SKM-1 (cell line): ENCODE results near the gene SGCG.

ENCODE experiments used
- DNase-seq: peaks from one replicate; lab custom pipeline; 2025; ENCODE audit not compliant: unreplicated experiment; lab: John Stamatoyannopoulos, UW

Gene SGCG

DNA sequence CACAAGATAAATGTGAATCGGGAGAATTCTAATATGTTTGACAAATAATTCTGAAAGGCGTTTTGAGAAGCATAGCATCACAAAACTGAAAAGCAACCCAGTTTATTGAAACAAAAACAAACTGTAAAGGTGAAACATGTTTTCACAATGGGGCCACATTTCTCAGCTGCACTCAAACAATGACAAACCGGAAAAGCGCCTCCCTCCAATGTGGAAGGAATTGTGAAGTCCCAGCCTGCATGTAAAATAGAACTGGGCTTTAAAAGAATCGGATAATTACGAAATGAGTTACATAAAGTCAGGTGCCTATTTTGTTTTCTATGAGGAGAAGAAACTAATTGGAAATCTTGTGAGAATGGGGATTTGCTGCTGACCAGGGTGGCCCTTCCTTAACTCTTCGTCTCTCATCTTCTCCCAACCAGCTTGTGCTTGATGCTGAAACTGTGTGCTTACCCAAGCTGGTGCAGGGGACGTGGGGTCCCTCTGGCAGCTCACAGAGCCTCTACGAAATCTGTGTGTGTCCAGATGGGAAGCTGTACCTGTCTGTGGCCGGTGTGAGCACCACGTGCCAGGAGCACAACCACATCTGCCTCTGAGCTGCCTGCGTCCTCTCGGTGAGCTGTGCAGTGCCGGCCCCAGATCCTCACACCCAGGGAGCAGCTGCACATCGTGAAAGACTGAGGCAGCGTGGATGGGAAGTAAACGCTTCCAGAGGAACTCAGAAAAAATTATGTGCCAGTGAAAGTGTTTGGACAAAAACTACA is 143.3 kb downstream of the SGCG start:
- DNase-seq, result no peak

- DNase-seq, result no peak
Measured at GRCh38 chr13:23325191-23325590, 144.4 kb downstream of the SGCG start.

DNA sequence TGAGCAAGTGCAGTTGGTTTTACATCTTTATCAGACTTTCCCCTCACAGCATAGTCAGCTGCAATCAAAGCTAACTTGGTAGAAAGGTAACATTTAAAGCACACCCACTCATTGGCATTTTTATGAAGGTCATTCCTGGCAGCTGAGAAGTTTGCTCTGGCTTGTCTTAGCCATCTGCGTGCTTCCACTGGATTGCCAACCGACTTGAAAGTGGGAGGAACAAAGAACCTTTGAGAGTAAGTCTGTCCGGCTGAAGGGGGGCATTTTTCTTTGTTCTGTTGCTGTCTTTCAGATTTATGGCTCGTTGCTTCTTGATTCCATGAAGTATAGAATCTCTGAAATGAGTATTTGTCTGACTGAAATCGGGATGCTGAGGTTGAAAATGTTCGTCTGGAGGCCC is 149.6 kb downstream of the SGCG start:
- DNase-seq, result no peak

DNA sequence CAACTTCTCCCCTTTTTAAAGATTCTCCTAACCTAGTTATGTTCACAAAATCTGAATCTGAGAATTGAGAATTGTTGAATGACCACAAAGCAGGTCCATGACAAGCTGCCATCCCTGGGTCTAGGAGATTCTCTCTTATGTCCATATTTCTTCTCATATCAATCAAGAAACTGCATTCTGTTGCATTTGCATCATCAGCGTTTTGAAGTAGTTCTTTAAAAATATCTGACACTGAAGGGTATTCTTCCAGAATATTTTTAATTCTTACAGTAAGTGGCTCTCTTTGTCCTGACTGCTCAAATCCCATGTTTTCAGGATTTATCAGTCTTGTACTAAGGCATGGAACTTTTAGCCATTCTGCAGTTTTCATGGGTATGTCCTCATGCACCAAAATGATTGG is 158.4 kb downstream of the SGCG start:
- DNase-seq, result no peak

- DNase-seq, result no peak
Measured at GRCh38 chr13:23344931-23345595, 164.3 kb downstream of the SGCG start.

GRCh38 chr13:23347601-23348000 is 166.8 kb downstream of the SGCG start:
- no peak for DNase-seq

- no peak for DNase-seq
Measured at GRCh38 chr13:23348262-23349127, 167.7 kb downstream of the SGCG start.

DNA sequence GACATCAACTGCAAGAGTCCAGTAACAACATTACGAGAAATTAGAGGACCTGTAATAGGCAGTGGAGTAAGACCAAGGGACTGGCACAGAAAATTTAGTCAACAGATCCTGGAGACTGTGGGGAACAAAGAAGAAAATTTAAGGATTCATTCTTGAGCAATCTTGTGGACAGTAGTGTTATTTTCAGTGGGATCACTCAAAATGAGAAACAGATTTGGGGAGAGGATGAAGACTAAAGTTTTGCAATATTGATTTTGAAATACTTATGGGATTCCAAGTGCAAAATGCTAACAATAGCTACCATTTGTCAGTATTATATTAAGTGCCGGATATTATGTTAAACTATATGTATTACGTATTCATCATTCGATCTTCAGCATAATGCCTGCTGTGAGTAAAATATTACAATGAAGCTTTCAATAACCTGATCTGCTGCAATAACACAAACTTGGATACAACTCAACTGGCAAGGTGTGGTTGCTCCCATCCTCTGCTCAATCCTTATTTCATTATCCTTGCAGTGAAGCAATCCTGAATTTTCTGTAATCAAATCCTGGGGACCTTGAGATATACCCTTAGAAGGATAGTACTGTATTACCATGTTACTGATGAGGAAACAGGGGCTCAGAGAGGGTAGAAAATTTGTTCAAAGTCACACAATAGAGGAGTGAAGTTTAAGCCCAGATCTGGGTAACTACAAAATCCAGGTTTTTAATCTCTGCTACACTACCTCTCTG is 168.6 kb downstream of the SGCG start:
- DNase-seq, result no peak

DNA sequence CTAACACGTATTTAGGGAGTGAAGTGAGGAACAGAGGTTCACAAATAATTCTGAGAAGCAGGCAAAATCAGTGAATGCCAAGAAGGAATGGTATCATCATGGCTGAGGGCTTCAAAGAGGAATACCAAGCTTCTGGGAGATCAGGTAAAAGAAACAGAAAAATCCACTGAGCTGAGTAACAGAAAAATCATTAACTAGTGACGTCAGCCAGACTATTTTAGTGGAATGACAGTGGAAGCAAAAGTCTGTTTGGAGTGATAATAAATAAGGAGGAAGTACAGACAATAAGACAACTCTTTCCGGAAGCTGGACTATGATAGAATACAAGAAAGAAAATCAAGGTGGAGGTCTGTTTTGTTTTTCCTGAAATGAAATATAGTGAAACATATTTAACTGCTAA is 169.2 kb downstream of the SGCG start:
- no peak for DNase-seq

DNA sequence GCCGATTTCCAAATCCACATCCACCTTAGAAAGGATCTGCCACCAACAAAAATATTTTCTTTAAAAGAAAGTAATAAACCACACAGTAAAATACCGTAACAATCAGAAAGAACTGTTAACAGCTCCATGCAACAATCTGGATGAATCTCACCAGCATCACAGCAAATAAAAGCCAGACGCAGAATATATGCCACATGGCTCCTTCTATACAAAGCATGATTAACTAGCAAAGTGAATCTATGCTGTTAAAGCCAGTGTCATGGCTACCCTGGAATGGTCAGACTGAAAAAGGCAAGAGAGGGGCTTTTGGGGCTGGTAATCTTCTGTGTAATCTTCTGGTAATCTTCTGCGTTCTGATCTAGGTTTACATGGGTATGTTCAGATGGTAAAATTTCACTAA is 171.4 kb downstream of the SGCG start:
- DNase-seq, result no peak

DNA sequence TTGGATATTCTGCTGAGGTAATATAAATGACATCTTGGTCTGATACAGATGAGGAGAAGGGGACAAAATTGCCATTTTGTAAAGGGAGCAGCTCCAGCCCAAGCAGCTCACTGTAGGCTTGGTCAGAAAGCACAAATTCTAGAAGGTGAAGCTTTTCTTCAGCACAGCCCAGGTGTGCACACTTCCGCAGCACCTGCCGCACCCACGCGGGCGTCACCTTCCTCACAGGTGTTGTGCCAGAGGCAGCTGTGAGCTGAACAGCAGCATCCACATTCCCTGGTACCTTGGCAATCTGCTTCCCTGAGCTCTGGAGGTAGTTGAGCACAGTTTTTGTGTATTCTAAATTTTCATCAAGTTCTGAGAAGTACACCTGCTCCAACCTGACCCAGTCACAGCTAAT is 173.7 kb downstream of the SGCG start:
- no peak for DNase-seq

GRCh38 chr13:23356368-23356767 is 175.6 kb downstream of the SGCG start:
- no peak for DNase-seq

- DNase-seq, result no peak
Measured at GRCh38 chr13:23357349-23357748, 176.6 kb downstream of the SGCG start.

- DNase-seq, result no peak
Measured at GRCh38 chr13:23359882-23360281, 179.1 kb downstream of the SGCG start.

GRCh38 chr13:23365652-23366051 is 184.9 kb downstream of the SGCG start:
- no peak for DNase-seq

- DNase-seq, result no peak
Measured at GRCh38 chr13:23367907-23368306, 187.1 kb downstream of the SGCG start.

DNA sequence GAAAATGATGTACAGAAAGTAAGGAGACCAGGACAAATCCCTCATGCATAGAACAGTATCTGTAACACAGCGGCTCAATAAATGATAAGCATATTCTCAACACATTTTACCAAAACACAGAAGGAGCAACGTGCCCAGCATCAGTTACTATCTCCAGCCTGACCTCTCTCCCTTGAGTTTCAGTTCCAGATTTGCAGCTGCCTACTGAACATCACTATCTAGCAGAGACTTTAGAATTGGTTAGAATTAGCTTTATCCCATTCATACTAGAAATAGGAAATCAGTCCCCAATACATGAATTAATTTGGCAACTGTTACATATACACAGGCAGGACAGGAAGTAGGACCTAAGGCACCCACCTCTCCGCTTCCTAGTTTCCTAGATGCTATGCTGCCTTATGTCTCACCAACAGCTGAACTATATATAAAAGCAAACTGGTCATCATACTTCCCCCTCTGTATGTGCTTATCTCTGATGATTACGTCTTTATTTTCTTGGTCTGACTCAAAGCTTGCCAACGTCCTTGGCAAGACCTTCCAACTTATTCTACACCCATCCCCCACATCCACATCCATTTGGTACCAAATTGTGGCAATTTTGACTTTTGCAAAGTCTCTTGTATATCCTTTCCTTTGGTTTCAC is 191.6 kb downstream of the SGCG start:
- DNase-seq, result no peak
